A549 treated with DMSO at 1 μM for 4 hours (cell line): ENCODE measurements around the gene RTP3. TPM values are rescaled to one million over a fixed set of nuclear protein-coding genes. Genes with fewer than 3 reads are reported as not detected.

ENCODE experiments used
- total RNA-seq: library from RNA; stranded (reverse); fragments of 200-300 nt; extraction: Qiagen RNA extraction; gene quantifications from 5 replicates; pipeline ENCODE4 v1.2.3, GENCODE V29; 2022; ENCODE audit warnings: low read depth

RTP3 gene
- total RNA-seq: not detected in 5 replicates

GRCh38 chr3:46497556-46498265, at the start of gene RTP3:
Gene RTP3, plus strand, starts transcription at chr3:46497976. Its CDS starts 87 bp downstream, at chr3:46498063.

DNA sequence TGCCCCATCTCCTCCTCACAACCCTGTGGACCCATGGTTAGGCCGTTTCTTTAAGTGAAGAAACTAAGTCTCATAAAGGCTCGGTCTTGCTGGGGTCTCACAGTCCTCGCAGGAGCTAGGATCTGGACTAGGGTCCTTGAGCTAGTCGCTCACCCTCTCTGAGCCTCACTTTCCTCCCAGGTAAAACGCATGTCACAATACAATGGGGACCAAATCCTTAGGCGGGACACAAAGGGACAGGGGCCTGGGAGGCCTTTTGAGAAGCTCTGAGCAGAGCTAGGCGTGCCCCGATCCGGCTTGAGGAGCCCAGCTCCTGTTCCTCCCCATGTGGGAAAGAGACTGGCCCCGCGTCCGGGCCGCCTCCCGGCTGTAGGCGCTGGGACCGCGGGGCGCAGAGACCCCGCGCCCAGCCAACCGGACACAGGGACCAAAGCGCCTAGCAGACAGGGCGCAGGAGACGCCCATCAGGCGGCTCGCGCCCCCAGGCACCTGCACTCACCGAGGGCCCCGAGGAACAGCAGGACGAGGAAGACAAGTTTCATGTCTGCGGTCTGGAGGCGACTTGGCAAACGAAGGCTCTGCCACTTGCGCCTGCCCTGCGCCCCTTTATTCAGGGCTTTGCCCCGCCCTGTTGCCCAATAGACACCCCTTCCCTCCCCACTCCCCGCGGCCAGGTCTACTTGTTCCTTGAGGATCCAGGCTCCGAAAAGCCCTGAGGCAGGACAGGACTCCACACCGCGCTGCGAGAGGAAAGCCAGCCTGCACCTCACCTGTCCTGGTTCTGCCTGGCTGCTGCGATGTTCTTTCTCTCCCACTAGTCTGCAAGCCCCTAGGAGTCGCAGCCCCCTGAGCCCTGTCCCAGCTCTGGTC, 33.2 kb upstream of the RTP3 start, which contains the start of gene LTF:
Gene LTF, minus strand, starts transcription at position 580 of the 870 bp plus-strand sequence. Its CDS starts 38 bp downstream, at position 542.

Other genes with a start within 250 kb of the RTP3 start
- gene CCR2, start 143.9 kb upstream of the RTP3 start, total RNA-seq: not detected in 5 replicates
- not detected in 5 replicates for gene CCR5, start 127.0 kb upstream of the RTP3 start, total RNA-seq
- gene CCRL2, start 90.7 kb upstream of the RTP3 start, total RNA-seq: 0.15 to 0.38 TPM (median 0.17 TPM) in 5 replicates
- gene LTF, start 33.1 kb upstream of the RTP3 start, total RNA-seq: not detected in 5 replicates
- 0.04 TPM in 1 of 5 replicates, not detected in the others for gene LRRC2, start 68.3 kb downstream of the RTP3 start, total RNA-seq
- gene FAM240A, start 114.5 kb downstream of the RTP3 start, total RNA-seq: not detected in 5 replicates
- 6.1 to 7.2 TPM (median 6.8 TPM) in 5 replicates for gene ALS2CL, start 195.7 kb downstream of the RTP3 start, total RNA-seq
- gene TMIE, start 203.4 kb downstream of the RTP3 start, total RNA-seq: 0.07 to 0.30 TPM (median 0.16 TPM) in 5 replicates
- not detected in 5 replicates for gene PRSS50, start 219.9 kb downstream of the RTP3 start, total RNA-seq